AG04450 (cell line): ENCODE measurements around the gene GBX1. TPM values are rescaled to one million over a fixed set of nuclear protein-coding genes. Genes with fewer than 3 reads are reported as not detected.

Experiments
- CTCF ChIA-PET: fragments of 300-600, 350-600 bp; formaldehyde crosslinking; extraction: SDS; loops from one replicate; lab custom pipeline; 2022; ENCODE audit warnings: antibody characterized with exemption, inconsistent platforms; lab: Charles Lee
- POLR2A ChIA-PET: fragments of 350-600 bp; formaldehyde crosslinking; extraction: SDS; loops from one replicate; lab custom pipeline; 2021; ENCODE audit warnings: antibody characterized with exemption, inconsistent platforms; lab: Yijun Ruan, JAX
- DNase-seq: peaks from one replicate; pipeline ENCODE4 v3.0.0-alpha.2; 2011; ENCODE audit warnings: low read depth, low spot score
- H3K27ac ChIP-seq: one replicate; pipeline ENCODE4 v1.5.1; 2012; ENCODE audit warnings: low read depth, low read length, control low read depth
- H3K27me3 ChIP-seq: one replicate; pipeline ENCODE4 v1.6.0; 2012; ENCODE audit warnings: low read length; ENCODE audit not compliant: control insufficient read depth, insufficient read depth
- H3K4me3 ChIP-seq: 2 replicates; pipeline ENCODE4 v1.5.1; 2011; ENCODE audit warnings: mild to moderate bottlenecking, low read depth, low read length, control low read depth
- H3K9me3 ChIP-seq: 2 replicates; pipeline ENCODE4 v1.5.1; 2012; ENCODE audit warnings: low read length; ENCODE audit not compliant: control insufficient read depth, insufficient read depth
- CTCF ChIP-seq: IDR thresholded peaks from 2 replicates; pipeline ENCODE4 v1.5.1; 2011; ENCODE audit warnings: low read depth, low read length, control low read depth, inconsistent platforms
- polyA plus RNA-seq: library from polyadenylated mRNA; depleted of rRNA; stranded (reverse); fragments of >200 nt; gene quantifications from 2 replicates; pipeline ENCODE4 v1.2.3, GENCODE V29; 2011

Gene GBX1
- polyA plus RNA-seq, 1 experiment = not detected

- Histone ChIP-seq H3K9me3 (no peaks in the 10 kb centered on the region), H3K27me3 (no peaks in the 10 kb centered on the region), H3K27ac (no peak overlapping the region), H3K4me3 (no peak overlapping the region)
- ChIA-PET POLR2A (no interaction called here), CTCF (interaction anchor here (1.4 kb wide), 1 partner anchor 31 kb away, joined by 3 read pairs; no protein-coding TSS in a partner anchor)
- no peak for DNase-seq
- TF ChIP-seq CTCF = no peak
Observed at GRCh38 chr7:151137076-151137675, 30.3 kb downstream of the GBX1 start.

- ChIA-PET POLR2A (no interaction called here), CTCF (interaction anchor here (1.1 kb wide), 2 partner anchors 12 to 36 kb away, joined by 3 to 5 read pairs; no protein-coding TSS in a partner anchor)
- Histone ChIP-seq H3K27ac (no peak overlapping the region), H3K4me3 (no peak overlapping the region), H3K9me3 (no peaks in the 10 kb centered on the region), H3K27me3 (no peaks in the 10 kb centered on the region)
- DNase-seq = no peak
- no peak for TF ChIP-seq CTCF
Observed at GRCh38 chr7:151135866-151136843, 31.3 kb downstream of the GBX1 start.

- Histone ChIP-seq H3K4me3 (no peak overlapping the region), H3K9me3 (no peaks in the 10 kb centered on the region), H3K27me3 (no peaks in the 10 kb centered on the region), H3K27ac (no peak overlapping the region)
- POLR2A ChIA-PET = no interaction called here
- CTCF ChIA-PET = interaction anchor here (1.1 kb wide), 2 partner anchors 11 to 37 kb away, joined by 3 to 5 read pairs; no protein-coding TSS in a partner anchor
- no peak for DNase-seq
- TF ChIP-seq CTCF = no peak
Observed at GRCh38 chr7:151135525-151135845, 32.0 kb downstream of the GBX1 start.

- no peak for DNase-seq
- H3K9me3 ChIP-seq = no peaks in the 10 kb centered on the region
- no peak for TF ChIP-seq CTCF
- no peak overlapping the region for H3K27ac ChIP-seq
- H3K4me3 ChIP-seq = no peak overlapping the region
- ChIA-PET POLR2A (no interaction called here), CTCF (interaction anchor here (1.1 kb wide), 2 partner anchors 11 to 37 kb away, joined by 3 to 5 read pairs; no protein-coding TSS in a partner anchor)
- H3K27me3 ChIP-seq = no peaks in the 10 kb centered on the region
Observed at GRCh38 chr7:151134743-151135524, 32.6 kb downstream of the GBX1 start.
